MM.1S (cell line): ENCODE data around the gene PLCH1.

Experiments used
- DNase-seq: peaks from one replicate; pipeline ENCODE4 v3.0.0-alpha.2; 2015
- H2AFZ ChIP-seq: fragments of 300-600 bp; sonication (generic); 2 replicates; pipeline ENCODE4 v1.6.0; 2016; ENCODE audit warnings: antibody characterized with exemption, low read length
- H3F3A ChIP-seq: fragments of 300-600 bp; sonication (generic); 2 replicates; pipeline ENCODE4 v1.6.1; 2016; ENCODE audit warnings: mild to moderate bottlenecking, antibody characterized with exemption, low read length, moderate library complexity, mixed read lengths; ENCODE audit not compliant: insufficient read depth
- H3K27ac ChIP-seq: fragments of 300-600 bp; sonication (generic); 2 replicates; pipeline ENCODE4 v1.5.1; 2016; ENCODE audit warnings: mild to moderate bottlenecking, low read length
- H3K27me3 ChIP-seq: fragments of 300-600 bp; sonication (generic); replicated peaks from 2 replicates; pipeline ENCODE4 v1.6.0; 2016; ENCODE audit warnings: low read length; ENCODE audit not compliant: insufficient read depth
- H3K36me3 ChIP-seq: fragments of 300-600 bp; sonication (generic); replicated peaks from 2 replicates; pipeline ENCODE4 v1.6.1; 2016; ENCODE audit warnings: mild to moderate bottlenecking, low read length, mixed read lengths; ENCODE audit not compliant: insufficient read depth
- H3K4me1 ChIP-seq: fragments of 300-600 bp; sonication (generic); 2 replicates; pipeline ENCODE4 v1.6.1; 2016; ENCODE audit warnings: low read length, mixed read lengths
- H3K4me2 ChIP-seq: fragments of 300-600 bp; sonication (generic); 2 replicates; pipeline ENCODE4 v1.6.0; 2016; ENCODE audit warnings: low read depth, low read length
- H3K4me3 ChIP-seq: fragments of 300-600 bp; sonication (generic); 2 replicates; pipeline ENCODE4 v1.5.1; 2016; ENCODE audit warnings: low read length, mixed read lengths
- H3K79me2 ChIP-seq: fragments of 300-600 bp; sonication (generic); 2 replicates; pipeline ENCODE4 v1.6.1; 2016; ENCODE audit warnings: mixed run types, low read length, mixed read lengths
- H3K9ac ChIP-seq: fragments of 300-600 bp; sonication (generic); 2 replicates; pipeline ENCODE4 v1.6.1; 2016; ENCODE audit warnings: low read length, mixed read lengths
- H3K9me2 ChIP-seq: fragments of 300-600 bp; sonication (generic); replicated peaks from 2 replicates; pipeline ENCODE4 v1.6.1; 2016; ENCODE audit warnings: mild to moderate bottlenecking, low read length, mixed read lengths; ENCODE audit not compliant: insufficient read depth
- H3K9me3 ChIP-seq: fragments of 300-600 bp; sonication (generic); replicated peaks from 2 replicates; pipeline ENCODE4 v1.6.1; 2016; ENCODE audit warnings: mild to moderate bottlenecking, low read length, mixed read lengths; ENCODE audit not compliant: insufficient read depth
- H4K20me1 ChIP-seq: fragments of 300-600 bp; sonication (generic); 2 replicates; pipeline ENCODE4 v1.6.1; 2016; ENCODE audit warnings: mild to moderate bottlenecking, low read length, moderate library complexity, mixed read lengths; ENCODE audit not compliant: insufficient read depth
- CTCF ChIP-seq: fragments of 300-600 bp; sonication (generic); IDR thresholded peaks from 2 replicates; pipeline ENCODE4 v1.5.1; 2016; ENCODE audit warnings: antibody characterized with exemption, low read length, mixed read lengths
- EZH2 ChIP-seq: fragments of 300-600 bp; sonication (generic); optimal IDR thresholded peaks from 2 replicates; pipeline ENCODE3; 2017; ENCODE audit warnings: low read depth, mild to moderate bottlenecking, antibody characterized with exemption, low read length, mixed read lengths
- EZH2phosphoT487 ChIP-seq: fragments of 300-600 bp; sonication (generic); IDR thresholded peaks from 2 replicates; pipeline ENCODE4 v1.6.1; 2018; ENCODE audit warnings: antibody characterized with exemption, low read length

PLCH1 gene

DNA sequence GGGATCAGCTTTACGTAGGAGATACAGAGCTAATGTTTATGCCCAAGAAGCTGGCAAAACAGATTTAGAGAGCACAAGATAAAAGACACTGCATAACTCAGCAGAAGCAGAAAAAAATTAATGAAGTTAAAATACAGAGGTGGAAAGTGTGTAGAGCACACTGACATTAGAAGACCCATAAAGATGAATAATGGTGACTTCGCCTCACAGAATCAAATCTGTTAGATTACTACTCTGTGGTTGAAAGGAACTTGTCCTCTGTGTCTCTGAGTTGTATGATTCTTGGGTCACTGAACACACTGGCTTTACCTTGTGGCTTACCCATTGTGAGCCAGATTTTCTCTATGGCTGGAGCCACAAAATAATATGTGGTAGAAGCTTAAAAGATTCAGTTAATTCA is 224.4 kb downstream of the PLCH1 start:
- no peaks in the 10 kb centered on the region for H3F3A ChIP-seq
- H3K79me2 ChIP-seq, result no peaks in the 10 kb centered on the region
- no peak overlapping the region for H3K4me3 ChIP-seq
- H3K4me2 ChIP-seq, result no peak overlapping the region
- no peak for DNase-seq
- H3K27me3 ChIP-seq, result no peaks in the 10 kb centered on the region
- H3K4me1 ChIP-seq, result no peaks in the 10 kb centered on the region
- no peak overlapping the region for H2AFZ ChIP-seq
- no peaks in the 10 kb centered on the region for H3K36me3 ChIP-seq
- H3K9me3 ChIP-seq, result no peaks in the 10 kb centered on the region
- no peak overlapping the region for H3K9ac ChIP-seq
- H3K27ac ChIP-seq, result no peak overlapping the region
- TF ChIP-seq EZH2 (no peak), CTCF (no peak), EZH2phosphoT487 (no peak)
- no peaks in the 10 kb centered on the region for H4K20me1 ChIP-seq
- no peaks in the 10 kb centered on the region for H3K9me2 ChIP-seq

DNA sequence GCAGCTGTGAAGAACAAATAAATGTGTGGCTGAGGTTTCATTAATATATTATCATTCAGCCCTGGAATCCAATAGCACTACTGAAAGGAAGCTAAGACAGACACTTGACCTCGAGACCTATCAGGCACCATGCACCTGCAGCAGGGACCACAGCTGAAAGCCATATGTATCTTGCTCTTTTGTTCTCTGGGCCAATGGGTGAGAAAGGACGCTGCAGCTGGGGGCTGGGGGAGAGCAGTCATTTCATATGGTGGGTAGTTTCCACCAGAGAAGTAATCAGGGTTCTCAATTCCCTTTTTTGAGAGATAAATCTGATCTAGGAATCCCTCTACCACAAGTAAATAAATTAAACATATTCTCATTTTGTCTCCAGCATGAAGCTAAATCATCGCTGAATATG is 225.8 kb downstream of the PLCH1 start:
- no peak overlapping the region for H2AFZ ChIP-seq
- no peaks in the 10 kb centered on the region for H3K27me3 ChIP-seq
- no peaks in the 10 kb centered on the region for H3F3A ChIP-seq
- H3K27ac ChIP-seq, result no peak overlapping the region
- H3K36me3 ChIP-seq, result no peaks in the 10 kb centered on the region
- H3K4me1 ChIP-seq, result no peaks in the 10 kb centered on the region
- H3K79me2 ChIP-seq, result no peaks in the 10 kb centered on the region
- no peaks in the 10 kb centered on the region for H3K9me3 ChIP-seq
- no peaks in the 10 kb centered on the region for H4K20me1 ChIP-seq
- H3K9ac ChIP-seq, result no peak overlapping the region
- peak; percentile 40 for DNase-seq
- no peak overlapping the region for H3K4me3 ChIP-seq
- TF ChIP-seq EZH2, result no peak
- TF ChIP-seq EZH2phosphoT487, result no peak
- no peak for TF ChIP-seq CTCF
- H3K9me2 ChIP-seq, result no peaks in the 10 kb centered on the region
- no peak overlapping the region for H3K4me2 ChIP-seq

- Histone ChIP-seq H4K20me1 (no peaks in the 10 kb centered on the region), H3K9me3 (no peaks in the 10 kb centered on the region), H3K79me2 (no peaks in the 10 kb centered on the region), H3K4me2 (no peak overlapping the region), H3K4me3 (no peak overlapping the region), H3K4me1 (no peaks in the 10 kb centered on the region), H3K9me2 (no peaks in the 10 kb centered on the region), H3K27ac (no peak overlapping the region), H3F3A (no peaks in the 10 kb centered on the region), H3K9ac (no peak overlapping the region), H3K36me3 (no peaks in the 10 kb centered on the region), H3K27me3 (no peaks in the 10 kb centered on the region), H2AFZ (no peak overlapping the region)
- no peak for DNase-seq
- TF ChIP-seq CTCF, result no peak
- no peak for TF ChIP-seq EZH2phosphoT487
- TF ChIP-seq EZH2, result no peak
These were observed 227.0 kb downstream of the PLCH1 start for GRCh38 chr3:155517903-155518302.

GRCh38 chr3:155516439-155516838 is 228.4 kb downstream of the PLCH1 start:
- no peak overlapping the region for H3K9ac ChIP-seq
- no peak for DNase-seq

More at GRCh38 chr3:155516439-155516838, 228.4 kb downstream of the PLCH1 start:
- Histone ChIP-seq H3K4me3 (no peak overlapping the region), H3K4me1 (no peaks in the 10 kb centered on the region), H3K4me2 (no peak overlapping the region), H3K9me3 (no peaks in the 10 kb centered on the region), H3K27me3 (no peaks in the 10 kb centered on the region), H4K20me1 (no peaks in the 10 kb centered on the region), H3K36me3 (no peaks in the 10 kb centered on the region), H3K27ac (no peak overlapping the region), H3K9me2 (no peaks in the 10 kb centered on the region), H3K79me2 (no peaks in the 10 kb centered on the region), H2AFZ (no peak overlapping the region), H3F3A (no peaks in the 10 kb centered on the region)
- TF ChIP-seq EZH2 (no peak), EZH2phosphoT487 (no peak), CTCF (no peak)
